Measurements from ENCODE around the gene NAPA. TPM values are rescaled to one million over a fixed set of nuclear protein-coding genes. Genes with fewer than 3 reads are reported as not detected.

NAPA gene
- total and polyA plus RNA-seq, 10 of the 15 experiments (the other 5 are each of a cell fraction or from before 2014, with no cell fraction given): 8.2 to 193 (median 102) TPM

- no TSS peak for BruUV-seq (replicated peaks)
- H3K36me3 ChIP-seq (ENCODE audit: control insufficient read depth in 2 of 2, insufficient read depth in 2 of 2, low read length in 1 of 2): no peaks in the 10 kb centered on the region
- DNase-seq (ENCODE audit: low read depth, low spot score) (no peak), FAIRE-seq (no peak), ATAC-seq (no peak)
- no peaks in the 10 kb centered on the region for H4K20me1 ChIP-seq (ENCODE audit: control insufficient read depth, insufficient read depth)
- no peak overlapping the region for H3K9ac ChIP-seq (ENCODE audit: control insufficient read depth, insufficient read depth, low read length)
- TF ChIP-seq, protein P1, sequence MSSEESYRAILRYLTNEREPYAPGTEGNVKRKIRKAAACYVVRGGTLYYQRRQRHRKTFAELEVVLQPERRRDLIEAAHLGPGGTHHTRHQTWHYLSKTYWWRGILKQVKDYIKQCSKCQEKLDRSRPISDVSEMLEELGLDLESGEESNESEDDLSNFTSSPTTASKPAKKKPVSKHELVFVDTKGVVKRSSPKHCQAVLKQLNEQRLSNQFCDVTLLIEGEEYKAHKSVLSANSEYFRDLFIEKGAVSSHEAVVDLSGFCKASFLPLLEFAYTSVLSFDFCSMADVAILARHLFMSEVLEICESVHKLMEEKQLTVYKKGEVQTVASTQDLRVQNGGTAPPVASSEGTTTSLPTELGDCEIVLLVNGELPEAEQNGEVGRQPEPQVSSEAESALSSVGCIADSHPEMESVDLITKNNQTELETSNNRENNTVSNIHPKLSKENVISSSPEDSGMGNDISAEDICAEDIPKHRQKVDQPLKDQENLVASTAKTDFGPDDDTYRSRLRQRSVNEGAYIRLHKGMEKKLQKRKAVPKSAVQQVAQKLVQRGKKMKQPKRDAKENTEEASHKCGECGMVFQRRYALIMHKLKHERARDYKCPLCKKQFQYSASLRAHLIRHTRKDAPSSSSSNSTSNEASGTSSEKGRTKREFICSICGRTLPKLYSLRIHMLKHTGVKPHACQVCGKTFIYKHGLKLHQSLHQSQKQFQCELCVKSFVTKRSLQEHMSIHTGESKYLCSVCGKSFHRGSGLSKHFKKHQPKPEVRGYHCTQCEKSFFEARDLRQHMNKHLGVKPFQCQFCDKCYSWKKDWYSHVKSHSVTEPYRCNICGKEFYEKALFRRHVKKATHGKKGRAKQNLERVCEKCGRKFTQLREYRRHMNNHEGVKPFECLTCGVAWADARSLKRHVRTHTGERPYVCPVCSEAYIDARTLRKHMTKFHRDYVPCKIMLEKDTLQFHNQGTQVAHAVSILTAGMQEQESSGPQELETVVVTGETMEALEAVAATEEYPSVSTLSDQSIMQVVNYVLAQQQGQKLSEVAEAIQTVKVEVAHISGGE (CRISPR knock-in tag; IDR thresholded peaks at IDR 0.05): no peak
- TF ChIP-seq MYB (IDR thresholded peaks at IDR 0.05; ENCODE audit: borderline replicate concordance, low read depth, low read length) (no peak), CEBPZ (IDR thresholded peaks at IDR 0.05; ENCODE audit: low read depth, low read length) (no peak), PKNOX1 (IDR thresholded peaks at IDR 0.05) (no peak), POLR2A (IDR thresholded peaks at IDR 0.05; ENCODE audit: low read depth, low read length) (no peak), GATAD2B (conservative IDR thresholded peaks at IDR 0.05; ENCODE audit: low read depth) (no peak), POLR2AphosphoS2 (IDR thresholded peaks at IDR 0.05; ENCODE audit: low read depth, low read length) (no peak), SMAD5 (IDR thresholded peaks at IDR 0.05; ENCODE audit: low read depth) (no peak), IKZF1 (conservative IDR thresholded peaks at IDR 0.05) (no peak), TBL1XR1 (IDR thresholded peaks at IDR 0.05; ENCODE audit: low read depth, low read length) (no peak), E2F4 (IDR thresholded peaks at IDR 0.05; ENCODE audit: low read depth, low read length) (no peak)
- no peak overlapping the region for H2AFZ ChIP-seq (ENCODE audit: control insufficient read depth, low read depth, low read length)
- 80% methylated on average over 25 of the region's 27 CpGs for WGBS (ENCODE audit: insufficient coverage, insufficient replicate concordance, low lambda C conversion rate, missing lambda C conversion rate)
- intact Hi-C loops (cut with micrococcal nuclease; ENCODE audit: unreplicated experiment) (no loop called here), in situ Hi-C loops (cut with MboI) (no loop called here)
- H3K9me3 ChIP-seq (replicated peaks; ENCODE audit: control insufficient read depth, insufficient read depth, low read length): no peaks in the 10 kb centered on the region
- SMC1A ChIA-PET (ENCODE audit: uncharacterized antibody, unreplicated experiment): no interaction called here
- no peak overlapping the region for H3K4me2 ChIP-seq (ENCODE audit: control insufficient read depth, insufficient read depth)
- CTCF ChIA-PET: no interaction called here
- no peaks in the 10 kb centered on the region for H3K79me2 ChIP-seq (ENCODE audit: control insufficient read depth, insufficient read depth, low read length)
- H3K27me3 ChIP-seq (replicated peaks in 1 of 2; ENCODE audit: control insufficient read depth in 2 of 2, insufficient read depth in 2 of 2, low read length in 1 of 2): peaks cover 5 to 7% of the 10 kb centered on the region in 2 experiments; a peak in 3 of 4 replicates
- H3K4me3 ChIP-seq: no peak overlapping the region
- RAD21 ChIA-PET (ENCODE audit: unreplicated experiment): no interaction called here
- POLR2A ChIA-PET: no interaction called here
- no peak overlapping the region for H3K27ac ChIP-seq (ENCODE audit: control insufficient read depth, insufficient read depth)
- H3K4me1 ChIP-seq (ENCODE audit: control insufficient read depth, insufficient read depth, low read length): no peaks in the 10 kb centered on the region
These were observed 48.9 kb downstream of the NAPA start for GRCh38 chr19:47465957-47466356.

All from GM12878 (cell line).